ENCODE results near the gene IFNGR2.

The IFNGR2 gene

GRCh38 chr21:33383056-33383888, 19.9 kb upstream of the IFNGR2 start:
- H3K27me3 ChIP-seq (ENCODE audit: low read depth), result no peaks in the 10 kb centered on the region
- in situ Hi-C loops (cut with MboI; ENCODE audit: low sequenced_read_pairs), result no loop called here
- H3K36me3 ChIP-seq (replicated peaks), result no peaks in the 10 kb centered on the region
- no peaks in the 10 kb centered on the region for H3K9me3 ChIP-seq
- DNase-seq (ENCODE audit: low spot score in 2 of 2), result no peak
- H3K4me3 ChIP-seq, result no peak overlapping the region
- peaks cover 6% of the 10 kb centered on the region; the same call in 1 of the 2 replicates for H3K4me1 ChIP-seq

GRCh38 chr21:33384841-33385331, 18.3 kb upstream of the IFNGR2 start:
- in situ Hi-C loops (cut with MboI; ENCODE audit: low sequenced_read_pairs), result no loop called here
- DNase-seq (ENCODE audit: low spot score in 2 of 2), result no peak
- H3K27me3 ChIP-seq (ENCODE audit: low read depth), result no peaks in the 10 kb centered on the region
- H3K36me3 ChIP-seq (replicated peaks), result no peaks in the 10 kb centered on the region
- H3K4me1 ChIP-seq, result peaks cover 6% of the 10 kb centered on the region; the same call in 1 of the 2 replicates
- H3K9me3 ChIP-seq, result no peaks in the 10 kb centered on the region
- H3K4me3 ChIP-seq, result no peak overlapping the region

- no peaks in the 10 kb centered on the region for H3K27me3 ChIP-seq (ENCODE audit: low read depth)
- in situ Hi-C loops (cut with MboI; ENCODE audit: low sequenced_read_pairs), result no loop called here
- peaks cover 6% of the 10 kb centered on the region; the same call in 1 of the 2 replicates for H3K4me1 ChIP-seq
- no peaks in the 10 kb centered on the region for H3K9me3 ChIP-seq
- H3K36me3 ChIP-seq (replicated peaks), result no peaks in the 10 kb centered on the region
- peak in 1 of 2 experiments; percentile 35 for DNase-seq (ENCODE audit: low spot score in 2 of 2)
- no peak overlapping the region for H3K4me3 ChIP-seq
Observed at GRCh38 chr21:33386222-33386784, 16.9 kb upstream of the IFNGR2 start.

- H3K27me3 ChIP-seq (ENCODE audit: low read depth), result no peaks in the 10 kb centered on the region
- no peaks in the 10 kb centered on the region for H3K9me3 ChIP-seq
- H3K4me1 ChIP-seq, result peaks cover 6% of the 10 kb centered on the region; the same call in 1 of the 2 replicates
- no peak overlapping the region for H3K4me3 ChIP-seq
- in situ Hi-C loops (cut with MboI; ENCODE audit: low sequenced_read_pairs), result no loop called here
- DNase-seq (ENCODE audit: low spot score in 2 of 2), result no peak
- no peaks in the 10 kb centered on the region for H3K36me3 ChIP-seq (replicated peaks)
Observed at GRCh38 chr21:33387294-33387693, 15.9 kb upstream of the IFNGR2 start.

GRCh38 chr21:33388188-33388587, 15.0 kb upstream of the IFNGR2 start:
- H3K27me3 ChIP-seq (ENCODE audit: low read depth), result no peaks in the 10 kb centered on the region
- H3K9me3 ChIP-seq, result no peaks in the 10 kb centered on the region
- in situ Hi-C loops (cut with MboI; ENCODE audit: low sequenced_read_pairs), result no loop called here
- no peak overlapping the region for H3K4me3 ChIP-seq
- H3K36me3 ChIP-seq (replicated peaks), result no peaks in the 10 kb centered on the region
- no peak for DNase-seq (ENCODE audit: low spot score in 2 of 2)
- peaks cover 2% of the 10 kb centered on the region; the same call in 1 of the 2 replicates for H3K4me1 ChIP-seq

GRCh38 chr21:33390479-33390878, 12.7 kb upstream of the IFNGR2 start:
- Histone ChIP-seq H3K4me3 (no peak overlapping the region), H3K4me1 (no peaks in the 10 kb centered on the region), H3K36me3 (replicated peaks) (no peaks in the 10 kb centered on the region), H3K27me3 (ENCODE audit: low read depth) (no peaks in the 10 kb centered on the region), H3K9me3 (no peaks in the 10 kb centered on the region)
- no peak for DNase-seq (ENCODE audit: low spot score in 2 of 2)
- in situ Hi-C loops (cut with MboI; ENCODE audit: low sequenced_read_pairs), result no loop called here

- H3K36me3 ChIP-seq (replicated peaks), result no peaks in the 10 kb centered on the region
Observed at GRCh38 chr21:33391656-33392055, 11.6 kb upstream of the IFNGR2 start.

GRCh38 chr21:33392284-33392985, 10.8 kb upstream of the IFNGR2 start:
- Histone ChIP-seq H3K4me1 (no peaks in the 10 kb centered on the region), H3K4me3 (no peak overlapping the region), H3K9me3 (no peaks in the 10 kb centered on the region), H3K27me3 (ENCODE audit: low read depth) (no peaks in the 10 kb centered on the region), H3K36me3 (replicated peaks) (no peaks in the 10 kb centered on the region)
- in situ Hi-C loops (cut with MboI; ENCODE audit: low sequenced_read_pairs), result no loop called here
- no peak for DNase-seq (ENCODE audit: low spot score in 2 of 2)

More at GRCh38 chr21:33391656-33392055, 11.6 kb upstream of the IFNGR2 start:
- Histone ChIP-seq H3K4me3 (no peak overlapping the region), H3K4me1 (no peaks in the 10 kb centered on the region), H3K27me3 (ENCODE audit: low read depth) (no peaks in the 10 kb centered on the region), H3K9me3 (no peaks in the 10 kb centered on the region)
- no peak for DNase-seq (ENCODE audit: low spot score in 2 of 2)
- in situ Hi-C loops (cut with MboI; ENCODE audit: low sequenced_read_pairs), result no loop called here

GRCh38 chr21:33393348-33393747, 9.9 kb upstream of the IFNGR2 start:
- no peak for DNase-seq (ENCODE audit: low spot score in 2 of 2)
- H3K9me3 ChIP-seq, result no peaks in the 10 kb centered on the region
- in situ Hi-C loops (cut with MboI; ENCODE audit: low sequenced_read_pairs), result no loop called here
- H3K4me1 ChIP-seq, result no peaks in the 10 kb centered on the region
- no peaks in the 10 kb centered on the region for H3K36me3 ChIP-seq (replicated peaks)
- no peak overlapping the region for H3K4me3 ChIP-seq
- H3K27me3 ChIP-seq (ENCODE audit: low read depth), result no peaks in the 10 kb centered on the region

GRCh38 chr21:33394260-33394659, 9.0 kb upstream of the IFNGR2 start:
- Histone ChIP-seq H3K4me1 (no peaks in the 10 kb centered on the region), H3K36me3 (replicated peaks) (no peaks in the 10 kb centered on the region), H3K4me3 (no peak overlapping the region), H3K9me3 (no peaks in the 10 kb centered on the region), H3K27me3 (ENCODE audit: low read depth) (no peaks in the 10 kb centered on the region)
- in situ Hi-C loops (cut with MboI; ENCODE audit: low sequenced_read_pairs), result no loop called here
- DNase-seq (ENCODE audit: low spot score in 2 of 2), result no peak

- Histone ChIP-seq H3K9me3 (no peaks in the 10 kb centered on the region), H3K36me3 (replicated peaks) (no peaks in the 10 kb centered on the region), H3K4me1 (no peaks in the 10 kb centered on the region), H3K4me3 (no peak overlapping the region), H3K27me3 (ENCODE audit: low read depth) (no peaks in the 10 kb centered on the region)
- no peak for DNase-seq (ENCODE audit: low spot score in 2 of 2)
- in situ Hi-C loops (cut with MboI; ENCODE audit: low sequenced_read_pairs), result no loop called here
Observed at GRCh38 chr21:33395891-33396331, 7.3 kb upstream of the IFNGR2 start.

- no peaks in the 10 kb centered on the region for H3K27me3 ChIP-seq (ENCODE audit: low read depth)
- no peak for DNase-seq (ENCODE audit: low spot score in 2 of 2)
- in situ Hi-C loops (cut with MboI; ENCODE audit: low sequenced_read_pairs), result no loop called here
- no peaks in the 10 kb centered on the region for H3K4me1 ChIP-seq
- H3K36me3 ChIP-seq (replicated peaks), result no peaks in the 10 kb centered on the region
- no peaks in the 10 kb centered on the region for H3K9me3 ChIP-seq
- no peak overlapping the region for H3K4me3 ChIP-seq
Observed at GRCh38 chr21:33396436-33396835, 6.8 kb upstream of the IFNGR2 start.

- no peak overlapping the region for H3K4me3 ChIP-seq
- in situ Hi-C loops (cut with MboI; ENCODE audit: low sequenced_read_pairs), result no loop called here
- no peaks in the 10 kb centered on the region for H3K9me3 ChIP-seq
- no peaks in the 10 kb centered on the region for H3K4me1 ChIP-seq
- H3K27me3 ChIP-seq (ENCODE audit: low read depth), result no peaks in the 10 kb centered on the region
- no peak for DNase-seq (ENCODE audit: low spot score in 2 of 2)
- no peaks in the 10 kb centered on the region for H3K36me3 ChIP-seq (replicated peaks)
Observed at GRCh38 chr21:33396951-33397350, 6.3 kb upstream of the IFNGR2 start.

- in situ Hi-C loops (cut with MboI; ENCODE audit: low sequenced_read_pairs), result no loop called here
- Histone ChIP-seq H3K27me3 (ENCODE audit: low read depth) (no peaks in the 10 kb centered on the region), H3K4me3 (no peak overlapping the region), H3K36me3 (replicated peaks) (no peaks in the 10 kb centered on the region), H3K9me3 (no peaks in the 10 kb centered on the region), H3K4me1 (no peaks in the 10 kb centered on the region)
- no peak for DNase-seq (ENCODE audit: low spot score in 2 of 2)
Observed at GRCh38 chr21:33397717-33398116, 5.5 kb upstream of the IFNGR2 start.

All from HAP-1 (cell line).